Panc1 (cell line): ENCODE results near the gene SVIL. TPM values are rescaled to one million over a fixed set of nuclear protein-coding genes. Genes with fewer than 3 reads are reported as not detected.

Experiments used
- ATAC-seq: fragments of 200-7000 bp; cut with Tn5 transposase; 2 replicates; pipeline ENCODE4 v1.9.1; 2020; ENCODE audit warnings: mild to moderate bottlenecking, moderate library complexity
- BruUV-seq: library from RNA; stranded (reverse); fragments of 400-500 nt; replicated peaks from 2 replicates; lab custom pipeline; 2021; lab: Mats Ljungman, UMichigan
- CTCF ChIA-PET: fragments of 300-600 bp; sonication (Branson Sonifier 250); formaldehyde crosslinking; loops from one replicate; lab custom pipeline; 2022; ENCODE audit warnings: antibody characterized with exemption; lab: Charles Lee
- POLR2A ChIA-PET: fragments of 300-600 bp; sonication (Branson Sonifier 250); formaldehyde crosslinking; loops from one replicate; lab custom pipeline; 2022; ENCODE audit warnings: antibody characterized with exemption; lab: Charles Lee
- DNase-seq: peaks from one replicate; pipeline ENCODE4 v3.0.0-alpha.2; 2010; ENCODE audit warnings: low read depth, low spot score
- H3K27ac ChIP-seq: 2 replicates; pipeline ENCODE4 v1.5.1; 2011; ENCODE audit warnings: mild to moderate bottlenecking, low read length, inconsistent platforms
- H3K27me3 ChIP-seq: fragments of 200-500 bp; sonication (Bioruptor generic); 2 replicates; pipeline ENCODE4 v1.6.0; 2014; ENCODE audit warnings: low read length, inconsistent platforms; ENCODE audit not compliant: control insufficient read depth, insufficient read depth
- H3K36me3 ChIP-seq: fragments of 200-500 bp; sonication (Bioruptor generic); 2 replicates; pipeline ENCODE4 v1.5.1; 2014; ENCODE audit warnings: inconsistent platforms, mild to moderate bottlenecking, low read length, moderate library complexity; ENCODE audit not compliant: control insufficient read depth, insufficient read depth
- H3K4me1 ChIP-seq: 2 replicates; pipeline ENCODE4 v1.5.1; 2011; ENCODE audit warnings: inconsistent platforms, mild to moderate bottlenecking, low read length, moderate library complexity; ENCODE audit not compliant: control insufficient read depth, insufficient read depth
- H3K4me3 ChIP-seq, 2 experiments: 2 replicates each; pipeline ENCODE4 v1.5.1; 2011 to 2012; ENCODE audit warnings: low read depth in 2 of 2, low read length in 2 of 2, mild to moderate bottlenecking in 2 of 2, inconsistent platforms in 1 of 2, moderate library complexity in 1 of 2
- H3K9me3 ChIP-seq: fragments of 200-500 bp; sonication (Bioruptor generic); 2 replicates; pipeline ENCODE4 v1.5.1; 2014; ENCODE audit warnings: low read depth, mild to moderate bottlenecking, inconsistent platforms, low read length, moderate library complexity; ENCODE audit not compliant: control insufficient read depth, insufficient read depth
- POLR2AphosphoS5 ChIP-seq: IDR thresholded peaks from 2 replicates; pipeline ENCODE4 v1.6.1; 2012; ENCODE audit warnings: mild to moderate bottlenecking, low read depth, low read length, moderate library complexity
- REST ChIP-seq, 2 experiments: IDR thresholded peaks; 2 replicates each; pipeline ENCODE4 v1.6.1; 2011 to 2012; ENCODE audit warnings: low read depth in 2 of 2, control low read depth in 1 of 2, low read length in 1 of 2, mild to moderate bottlenecking in 1 of 2, moderate library complexity in 1 of 2; ENCODE audit not compliant: insufficient read depth in 1 of 2
- SIN3A ChIP-seq: IDR thresholded peaks from 2 replicates; pipeline ENCODE4 v1.6.1; 2012; ENCODE audit warnings: low read depth, mild to moderate bottlenecking, low read length, moderate library complexity, borderline replicate concordance; ENCODE audit not compliant: insufficient read depth
- TCF7L2 ChIP-seq: IDR thresholded peaks from 2 replicates; pipeline ENCODE4 v1.6.1; 2011; ENCODE audit warnings: mild to moderate bottlenecking, low read depth, low read length, inconsistent platforms
- in situ Hi-C: cut with HindIII; loops from 2 replicates; pipeline ENCODE4 v1.10.0; 2016; ENCODE audit warnings: low sequenced_read_pairs, low pct_unique_long_range_greater_than_20kb
- intact Hi-C: fragments of 100-400 bp; cut with micrococcal nuclease; formaldehyde crosslinking; loops from one replicate; pipeline ENCODE4 v1.10.0; 2022; ENCODE audit not compliant: unreplicated experiment
- total RNA-seq: library from RNA; stranded (reverse); gene quantifications from one replicate; pipeline ENCODE4 v1.2.1, GENCODE V29; 2021; ENCODE audit not compliant: unreplicated experiment
- TF ChIP-seq, protein P1 (sequence below): fragments of 450-650 bp; IDR thresholded peaks from 2 replicates; pipeline ENCODE4 v1.5.1; 2017; ENCODE audit warnings: mild to moderate bottlenecking

Gene SVIL
- total RNA-seq, 1 experiment from 2014 or later: 72.8 TPM

GRCh38 chr10:29502351-29502750 lies 132.4 kb downstream of the SVIL start:
- CTCF ChIA-PET: no interaction called here
- H3K9me3 ChIP-seq: no peaks in the 10 kb centered on the region
- no peak overlapping the region for H3K4me3 ChIP-seq
- DNase-seq: no peak
- POLR2A ChIA-PET: no interaction called here
- no peaks in the 10 kb centered on the region for H3K36me3 ChIP-seq
- intact Hi-C loops: no loop called here
- in situ Hi-C loops: no loop called here
- H3K27me3 ChIP-seq: no peaks in the 10 kb centered on the region
- BruUV-seq: no TSS peak
- ATAC-seq: no peak
- TF ChIP-seq REST (IDR thresholded peaks at IDR 0.05; ENCODE audit: insufficient read depth in 1 of 2, low read depth in 2 of 2, low read length in 1 of 2) (no peak), TCF7L2 (no peak), SIN3A (no peak), POLR2AphosphoS5 (no peak)
- TF ChIP-seq, protein P1, sequence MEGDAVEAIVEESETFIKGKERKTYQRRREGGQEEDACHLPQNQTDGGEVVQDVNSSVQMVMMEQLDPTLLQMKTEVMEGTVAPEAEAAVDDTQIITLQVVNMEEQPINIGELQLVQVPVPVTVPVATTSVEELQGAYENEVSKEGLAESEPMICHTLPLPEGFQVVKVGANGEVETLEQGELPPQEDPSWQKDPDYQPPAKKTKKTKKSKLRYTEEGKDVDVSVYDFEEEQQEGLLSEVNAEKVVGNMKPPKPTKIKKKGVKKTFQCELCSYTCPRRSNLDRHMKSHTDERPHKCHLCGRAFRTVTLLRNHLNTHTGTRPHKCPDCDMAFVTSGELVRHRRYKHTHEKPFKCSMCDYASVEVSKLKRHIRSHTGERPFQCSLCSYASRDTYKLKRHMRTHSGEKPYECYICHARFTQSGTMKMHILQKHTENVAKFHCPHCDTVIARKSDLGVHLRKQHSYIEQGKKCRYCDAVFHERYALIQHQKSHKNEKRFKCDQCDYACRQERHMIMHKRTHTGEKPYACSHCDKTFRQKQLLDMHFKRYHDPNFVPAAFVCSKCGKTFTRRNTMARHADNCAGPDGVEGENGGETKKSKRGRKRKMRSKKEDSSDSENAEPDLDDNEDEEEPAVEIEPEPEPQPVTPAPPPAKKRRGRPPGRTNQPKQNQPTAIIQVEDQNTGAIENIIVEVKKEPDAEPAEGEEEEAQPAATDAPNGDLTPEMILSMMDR: no peak
- H3K4me1 ChIP-seq: no peaks in the 10 kb centered on the region
- no peak overlapping the region for H3K27ac ChIP-seq

DNA sequence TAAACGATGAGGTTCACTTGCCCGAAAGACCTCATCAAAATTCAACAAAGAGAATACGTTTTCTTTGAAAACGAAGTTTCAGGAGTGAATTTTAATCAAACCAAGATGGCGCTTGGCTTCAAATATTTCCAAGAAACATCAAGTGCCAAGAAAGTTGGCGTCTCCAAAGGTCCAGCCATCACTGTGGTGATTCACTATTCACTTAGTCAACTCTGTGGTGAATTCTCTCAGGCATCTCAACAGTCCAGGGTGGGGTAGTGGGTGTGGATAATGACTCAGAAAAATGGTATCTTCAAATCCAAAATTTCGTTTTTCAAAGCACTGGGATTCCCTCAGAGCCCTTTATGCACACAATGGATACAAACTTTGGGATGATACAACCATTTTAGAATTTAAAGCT lies 133.1 kb downstream of the SVIL start:
- no peaks in the 10 kb centered on the region for H3K36me3 ChIP-seq
- H3K9me3 ChIP-seq: no peaks in the 10 kb centered on the region
- POLR2A ChIA-PET: no interaction called here
- no peak for ATAC-seq
- H3K27ac ChIP-seq: no peak overlapping the region
- no peaks in the 10 kb centered on the region for H3K27me3 ChIP-seq
- in situ Hi-C loops: no loop called here
- CTCF ChIA-PET: no interaction called here
- intact Hi-C loops: no loop called here
- no peaks in the 10 kb centered on the region for H3K4me1 ChIP-seq
- no peak for TF ChIP-seq TCF7L2
- TF ChIP-seq, protein P1: no peak
- no peak for TF ChIP-seq POLR2AphosphoS5
- no peak for TF ChIP-seq REST (IDR thresholded peaks at IDR 0.05; ENCODE audit: insufficient read depth in 1 of 2, low read depth in 2 of 2, low read length in 1 of 2)
- no peak for TF ChIP-seq SIN3A
- BruUV-seq: no TSS peak
- H3K4me3 ChIP-seq: no peak overlapping the region
- DNase-seq: no peak
